Measurements from ENCODE around the gene HMG20B. TPM values are rescaled to one million over a fixed set of nuclear protein-coding genes. Genes with fewer than 3 reads are reported as not detected.

HMG20B gene
- total and polyA plus RNA-seq, 2 of the 8 experiments (the other 6 are each of a cell fraction or from before 2014, with no cell fraction given), result 42.9 to 74.2 TPM

DNA sequence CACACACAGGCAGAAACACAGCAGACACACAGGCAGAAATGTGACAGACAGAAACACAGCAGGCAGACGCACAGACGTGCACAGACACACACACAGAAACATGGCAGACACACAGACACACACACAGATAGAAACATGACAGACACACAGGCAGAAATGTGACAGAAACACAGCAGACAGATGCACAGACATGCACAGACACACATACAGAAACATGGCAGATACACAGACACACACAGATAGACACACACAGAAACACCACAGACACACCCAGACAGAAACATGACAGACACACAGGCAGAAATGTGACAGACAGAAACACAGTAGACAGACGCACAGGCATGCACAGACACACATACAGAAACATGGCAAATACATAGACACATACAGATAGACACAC is 32.6 kb downstream of the HMG20B start:
- H3K36me3 ChIP-seq (ENCODE audit: control insufficient read depth in 2 of 4, insufficient read depth in 4 of 4, low read length in 3 of 4), result no peaks in the 10 kb centered on the region
- no peak overlapping the region for H3K18ac ChIP-seq (ENCODE audit: extremely low read depth, low read length)
- H4K20me1 ChIP-seq (replicated peaks in 1 of 2; ENCODE audit: control insufficient read depth in 1 of 2, insufficient read depth in 2 of 2, low read length in 2 of 2), result peaks cover 0 to 8% of the 10 kb centered on the region in 2 experiments
- no peak for TF ChIP-seq SIX5 (IDR thresholded peaks at IDR 0.05; ENCODE audit: low read depth, low read length)
- TF ChIP-seq ATF3 (IDR thresholded peaks at IDR 0.05; ENCODE audit: insufficient read depth, low read depth, low read length), result no peak
- no peak for TF ChIP-seq HDAC2 (IDR thresholded peaks at IDR 0.05; ENCODE audit: borderline replicate concordance in 1 of 2, low read depth in 2 of 2, low read length in 2 of 2)
- TF ChIP-seq TEAD4 (IDR thresholded peaks at IDR 0.05; ENCODE audit: low read depth, low read length), result no peak
- H2AFZ ChIP-seq (ENCODE audit: low read length), result no peak overlapping the region
- H3K4me1 ChIP-seq (replicated peaks in 1 of 4; ENCODE audit: control insufficient read depth in 3 of 4, insufficient read depth in 4 of 4, low read length in 3 of 4), result peaks cover 3 to 14% (median 12%) of the 10 kb centered on the region in 4 experiments
- H3K79me2 ChIP-seq (ENCODE audit: control insufficient read depth in 1 of 2, insufficient read depth in 2 of 2, low read length in 2 of 2), result no peaks in the 10 kb centered on the region
- no peak overlapping the region for H4K8ac ChIP-seq (ENCODE audit: extremely low read depth, insufficient read depth, low read length)
- WGBS, 2 experiments (ENCODE audit: extremely low coverage in 1 of 2, insufficient coverage in 1 of 2, insufficient read length in 1 of 2, insufficient replicate concordance in 2 of 2, low coverage in 1 of 2, low lambda C conversion rate in 2 of 2, missing lambda C conversion rate in 1 of 2), result 87% methylated on average over 3 of the region's 3 CpGs; no CpG with 5 or more reads in 1 of the 2 experiments
- no peak overlapping the region for H3K4me3 ChIP-seq (ENCODE audit: extremely low read depth in 1 of 4, insufficient read depth in 2 of 4, low read depth in 3 of 4, low read length in 4 of 4)
- no peaks in the 10 kb centered on the region for H3K79me1 ChIP-seq (ENCODE audit: low read depth, low read length)
- H3K14ac ChIP-seq (ENCODE audit: insufficient read length), result no peak overlapping the region
- no peak overlapping the region for H3K27ac ChIP-seq (ENCODE audit: low read depth, low read length)
- H3K9ac ChIP-seq (replicated peaks in 1 of 4; ENCODE audit: extremely low read depth in 1 of 4, low read depth in 3 of 4, low read length in 3 of 4), result no peak overlapping the region
- H4K91ac ChIP-seq (replicated peaks; ENCODE audit: insufficient read length, low read length), result no peak overlapping the region
- no peak for FAIRE-seq
- H3K9me3 ChIP-seq (ENCODE audit: insufficient read depth in 2 of 2, low read depth in 1 of 2, low read length in 1 of 2), result no peaks in the 10 kb centered on the region
- H2AK5ac ChIP-seq (ENCODE audit: low read depth, low read length), result peak overlapping the region; percentile 86
- H3K23me2 ChIP-seq (ENCODE audit: low read depth, low read length), result peaks cover 18% of the 10 kb centered on the region; the same call in 1 of the 2 replicates
- POLR2A ChIA-PET (ENCODE audit: partially characterized antibody), result interaction anchor here (0.7 kb wide), 1 partner anchor 166 kb away, joined by 4 read pairs; no protein-coding TSS in a partner anchor
- H2BK120ac ChIP-seq (replicated peaks; ENCODE audit: low read depth, low read length), result no peak overlapping the region
- H4K5ac ChIP-seq (ENCODE audit: insufficient read length, low read depth, low read length), result no peak overlapping the region
- H3K56ac ChIP-seq (replicated peaks; ENCODE audit: insufficient read length, low read depth, low read length), result no peak overlapping the region
- DNase-seq (ENCODE audit: low read depth in 1 of 2, low spot score in 2 of 2), result no peak
- no peak overlapping the region for H3K4ac ChIP-seq (replicated peaks; ENCODE audit: insufficient read length, low read depth, low read length)
- H2BK12ac ChIP-seq (ENCODE audit: low read depth, low read length), result peak overlapping the region; percentile 29; the same call in 1 of the 2 replicates
- no peak overlapping the region for H2BK20ac ChIP-seq (ENCODE audit: low read length)
- peak overlapping the region; percentile 99; the same call in 1 of the 2 replicates for H2BK15ac ChIP-seq (ENCODE audit: low read length)
- peak overlapping the region; percentile 32; the same call in 1 of the 2 replicates for H2BK5ac ChIP-seq (ENCODE audit: low read depth, low read length)
- H3K4me2 ChIP-seq (ENCODE audit: insufficient read depth in 1 of 2, low read depth in 2 of 2, low read length in 2 of 2), result peak overlapping the region in 1 of 2 experiments; percentile 83; a peak in 1 of 4 replicates
- CTCF ChIA-PET (ENCODE audit: partially characterized antibody), result interaction anchor here (0.7 to 1.3 kb wide), 4 partner anchors 12 to 1815 kb away, joined by 3 read pairs; partner anchors contain the start of gene GIPC3
- no peak overlapping the region for H3K23ac ChIP-seq (ENCODE audit: insufficient read length)
- peaks cover 0 to 16% (median 13%) of the 10 kb centered on the region in 4 experiments; a peak in 5 of 7 replicates for H3K27me3 ChIP-seq (replicated peaks in 1 of 4; ENCODE audit: control insufficient read depth in 3 of 4, extremely low read depth in 1 of 4, insufficient read depth in 3 of 4, low read length in 3 of 4)
